GM10266 (cell line): Measurements from ENCODE around the gene LRRC42.

Experiments used
- DNase-seq: peaks from one replicate; pipeline ENCODE4 v3.0.0; 2012; ENCODE audit errors: extremely low spot score
- TF ChIP-seq, protein P1 (sequence below): IDR thresholded peaks from 2 replicates; pipeline ENCODE4 v1.5.1; 2012; ENCODE audit warnings: mild to moderate bottlenecking, low read depth; ENCODE audit not compliant: control insufficient read depth, insufficient read depth; ENCODE audit errors: missing control alignments

LRRC42 gene, protein sequence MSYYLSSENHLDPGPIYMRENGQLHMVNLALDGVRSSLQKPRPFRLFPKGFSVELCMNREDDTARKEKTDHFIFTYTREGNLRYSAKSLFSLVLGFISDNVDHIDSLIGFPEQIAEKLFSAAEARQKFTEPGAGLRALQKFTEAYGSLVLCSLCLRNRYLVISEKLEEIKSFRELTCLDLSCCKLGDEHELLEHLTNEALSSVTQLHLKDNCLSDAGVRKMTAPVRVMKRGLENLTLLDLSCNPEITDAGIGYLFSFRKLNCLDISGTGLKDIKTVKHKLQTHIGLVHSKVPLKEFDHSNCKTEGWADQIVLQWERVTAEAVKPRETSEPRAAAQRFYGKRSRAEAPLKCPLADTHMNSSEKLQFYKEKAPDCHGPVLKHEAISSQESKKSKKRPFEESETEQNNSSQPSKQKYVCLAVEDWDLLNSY

DNA sequence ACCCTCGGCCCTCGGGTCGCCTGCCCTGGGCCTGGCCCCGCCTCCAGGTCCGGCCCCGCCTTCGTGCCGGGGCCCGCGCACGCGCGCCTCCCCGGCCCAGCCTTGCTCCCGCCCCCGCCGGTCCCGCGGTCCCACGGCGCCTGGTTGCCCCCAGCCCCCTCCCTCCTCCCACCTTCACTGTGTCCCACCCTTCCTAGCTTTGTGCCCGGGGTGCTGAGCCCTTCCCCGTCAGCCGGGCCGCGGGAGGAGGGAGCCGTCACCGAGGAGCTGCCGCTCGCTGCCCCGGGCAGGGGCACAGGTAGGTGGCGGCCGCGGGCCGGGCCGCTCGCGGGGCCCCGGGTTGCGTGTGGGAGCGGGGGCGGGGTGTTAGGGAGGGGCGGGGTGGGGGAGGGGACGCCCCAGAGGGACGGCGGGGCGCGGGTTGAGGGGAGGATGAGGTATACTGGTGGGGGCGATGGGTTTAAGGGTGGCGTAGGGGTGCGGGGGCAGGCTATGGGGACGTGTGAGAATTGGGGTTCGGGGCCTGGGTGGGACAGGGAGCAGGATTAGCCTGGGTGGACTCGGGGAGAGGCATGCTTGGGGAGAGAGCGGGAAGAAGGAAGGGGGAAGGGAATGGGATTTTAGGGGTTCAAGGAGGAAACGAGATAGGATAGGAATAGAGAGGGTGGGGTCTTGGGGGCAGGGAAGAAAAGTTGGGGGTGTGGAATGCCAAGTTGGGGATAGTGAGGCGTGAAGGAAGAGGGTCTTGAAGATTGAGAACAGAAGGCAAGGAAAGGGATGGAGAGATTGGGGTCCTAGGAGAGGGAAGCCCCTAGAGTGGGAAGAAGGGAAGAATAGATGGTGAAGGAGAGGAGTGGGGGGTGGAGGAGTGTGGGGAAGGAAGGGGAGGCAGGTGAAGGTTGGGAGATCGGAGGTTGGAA lies at the start of gene LRRC42:
Gene LRRC42 (plus strand): TSS at position 99 of the 920 bp plus-strand sequence. CDS start 5,650 bp downstream, outside the sequence.
- DNase-seq: peak; percentile 98
- TF ChIP-seq, protein P1, sequence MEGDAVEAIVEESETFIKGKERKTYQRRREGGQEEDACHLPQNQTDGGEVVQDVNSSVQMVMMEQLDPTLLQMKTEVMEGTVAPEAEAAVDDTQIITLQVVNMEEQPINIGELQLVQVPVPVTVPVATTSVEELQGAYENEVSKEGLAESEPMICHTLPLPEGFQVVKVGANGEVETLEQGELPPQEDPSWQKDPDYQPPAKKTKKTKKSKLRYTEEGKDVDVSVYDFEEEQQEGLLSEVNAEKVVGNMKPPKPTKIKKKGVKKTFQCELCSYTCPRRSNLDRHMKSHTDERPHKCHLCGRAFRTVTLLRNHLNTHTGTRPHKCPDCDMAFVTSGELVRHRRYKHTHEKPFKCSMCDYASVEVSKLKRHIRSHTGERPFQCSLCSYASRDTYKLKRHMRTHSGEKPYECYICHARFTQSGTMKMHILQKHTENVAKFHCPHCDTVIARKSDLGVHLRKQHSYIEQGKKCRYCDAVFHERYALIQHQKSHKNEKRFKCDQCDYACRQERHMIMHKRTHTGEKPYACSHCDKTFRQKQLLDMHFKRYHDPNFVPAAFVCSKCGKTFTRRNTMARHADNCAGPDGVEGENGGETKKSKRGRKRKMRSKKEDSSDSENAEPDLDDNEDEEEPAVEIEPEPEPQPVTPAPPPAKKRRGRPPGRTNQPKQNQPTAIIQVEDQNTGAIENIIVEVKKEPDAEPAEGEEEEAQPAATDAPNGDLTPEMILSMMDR: peak; percentile 39

DNA sequence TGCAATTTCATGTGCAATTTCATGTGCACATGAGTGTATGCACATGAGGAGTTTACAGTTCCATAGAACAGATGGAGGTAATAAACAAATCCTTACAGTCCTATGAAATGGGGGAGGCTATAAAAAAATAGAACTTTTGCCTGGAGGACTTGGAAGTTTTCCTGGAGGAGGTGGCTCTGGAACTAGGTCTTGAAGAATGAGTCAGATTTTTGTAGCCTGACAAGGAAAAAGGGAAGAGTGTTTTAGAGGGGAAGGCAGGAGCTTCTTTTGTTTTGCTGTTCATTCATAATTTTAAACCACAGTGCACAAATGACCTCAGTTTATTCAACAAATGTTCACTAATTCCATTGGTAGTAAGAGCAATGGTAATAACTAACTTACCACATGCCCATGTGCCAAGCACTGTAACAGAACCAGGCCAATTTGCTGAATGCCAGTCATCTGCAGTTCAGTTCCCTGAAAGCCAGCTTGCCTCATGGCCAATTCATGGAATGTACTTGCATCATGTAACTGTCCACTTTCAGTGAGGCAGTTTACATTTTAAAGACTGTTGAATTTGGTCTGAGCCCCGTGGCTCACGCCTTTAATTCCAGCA lies 49.4 kb upstream of the LRRC42 start:
- TF ChIP-seq, protein P1: no peak
- DNase-seq: no peak

DNA sequence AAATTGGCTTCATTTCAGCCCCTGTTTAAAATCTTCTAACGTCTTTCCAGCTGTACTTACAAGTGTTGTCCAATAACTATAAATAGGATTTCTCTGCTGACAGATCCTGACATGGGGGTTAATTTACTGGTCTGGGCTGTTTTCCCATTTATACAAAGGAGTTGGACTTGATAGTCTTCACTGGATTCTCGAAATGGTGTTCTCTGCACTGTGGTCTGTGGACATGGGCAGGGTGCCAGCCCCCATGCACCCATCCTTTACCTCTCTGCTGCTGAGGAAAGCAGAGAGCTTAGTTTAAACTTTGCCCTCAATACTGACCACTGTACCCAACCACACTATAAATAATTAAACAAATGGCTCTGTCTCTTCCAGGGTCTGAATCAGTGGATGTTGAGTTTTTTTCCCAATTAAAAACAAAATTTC lies 46.9 kb upstream of the LRRC42 start:
- DNase-seq: no peak
- TF ChIP-seq, protein P1: no peak

DNA sequence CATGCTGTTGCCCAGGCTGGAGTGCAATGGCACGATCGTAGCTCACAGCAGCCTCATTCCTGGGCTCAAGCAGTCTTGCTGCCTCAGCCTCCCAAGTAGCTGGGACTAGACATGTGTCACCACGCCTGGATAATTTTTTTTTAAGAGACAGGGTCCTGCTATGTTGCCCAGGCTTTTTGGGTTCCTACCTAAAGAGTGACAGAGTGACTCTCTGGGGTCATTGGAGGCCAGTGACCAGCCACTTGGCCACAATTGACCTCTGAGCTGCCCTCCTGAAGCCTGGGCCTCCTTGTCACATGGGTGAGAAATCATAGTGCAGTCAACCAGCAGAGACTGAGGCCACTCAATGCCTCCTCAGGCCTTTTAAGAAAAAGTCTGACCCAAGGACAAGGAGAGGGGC lies 46.4 kb upstream of the LRRC42 start:
- DNase-seq: no peak
- TF ChIP-seq, protein P1: no peak

DNA sequence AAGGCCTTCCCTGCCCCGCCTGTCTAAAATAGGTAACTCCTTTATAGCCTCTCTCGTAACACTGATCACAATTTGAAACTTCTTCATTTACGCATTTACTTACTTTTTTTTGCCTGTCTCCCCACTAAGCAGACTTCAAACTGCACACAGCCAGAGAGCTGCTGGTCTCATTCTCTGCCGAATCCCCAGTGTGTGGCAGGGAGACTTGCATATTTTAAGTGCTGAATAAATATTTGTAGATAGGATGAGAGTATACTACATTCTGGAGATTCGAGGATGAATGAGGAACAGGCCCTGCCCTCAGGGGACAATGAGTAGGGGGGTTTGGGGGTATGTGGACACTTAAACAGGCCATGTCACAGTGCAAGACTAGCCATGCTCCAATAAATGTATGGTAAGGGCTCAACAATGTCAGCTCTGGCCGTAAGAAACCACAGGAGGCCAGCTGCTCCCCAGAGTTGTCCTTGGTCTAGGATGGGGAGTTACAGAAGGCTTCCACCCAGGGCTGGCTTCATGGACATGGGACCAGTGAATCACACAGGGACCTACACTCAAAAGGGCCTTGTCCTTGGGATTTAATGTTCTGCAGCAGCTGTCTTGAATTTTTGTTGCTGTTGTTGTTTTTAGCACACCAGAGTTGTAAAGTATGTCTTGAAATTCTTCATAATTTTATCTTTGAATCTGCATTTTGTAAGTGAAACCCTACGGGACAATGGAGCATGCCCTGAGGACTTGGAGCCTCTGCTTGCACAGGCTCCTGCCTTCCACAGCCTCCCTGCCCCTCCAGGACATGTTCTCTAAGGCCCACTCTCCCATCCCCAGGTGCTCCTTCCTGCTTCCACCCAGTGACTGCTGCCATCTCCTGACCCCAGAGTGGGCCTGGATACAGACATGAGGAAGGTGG lies 43.7 kb upstream of the LRRC42 start:
- TF ChIP-seq, protein P1: no peak
- no peak for DNase-seq

DNA sequence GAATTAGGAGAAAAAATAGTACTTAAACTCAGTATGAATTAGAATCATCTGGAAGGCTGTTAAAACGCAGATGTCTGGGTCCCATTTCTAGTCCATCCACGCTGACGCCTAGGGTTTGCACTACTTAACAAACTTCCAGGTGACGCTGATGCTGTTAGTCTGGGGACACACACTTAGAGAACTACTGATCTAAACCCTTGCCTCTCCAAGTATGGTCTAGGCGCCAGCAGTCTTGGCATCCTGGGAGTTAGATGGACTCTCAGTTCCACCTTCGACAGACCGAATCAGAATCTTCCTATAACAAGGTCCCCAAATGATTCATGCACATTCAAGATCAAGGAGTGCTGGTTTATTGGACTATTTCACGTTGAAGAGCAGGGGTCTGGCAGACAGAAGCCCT lies 40.6 kb upstream of the LRRC42 start:
- DNase-seq: no peak
- TF ChIP-seq, protein P1: no peak
